Measurements from ENCODE around the gene COQ3.
"Not testable (repeated sequence)": the region's sequence is repeated elsewhere in the genome, so short reads cannot be mapped to it uniquely, and the experiment has no call there.

The COQ3 gene

GRCh38 chr6:99378636-99379035 lies 15.4 kb downstream of the COQ3 start:
- peak; percentile 9 for DNase-seq

GRCh38 chr6:99369533-99369932 lies 24.5 kb downstream of the COQ3 start:
- DNase-seq: no peak

- no peak for DNase-seq
Observed at GRCh38 chr6:99366852-99367251, 27.1 kb downstream of the COQ3 start.

DNA sequence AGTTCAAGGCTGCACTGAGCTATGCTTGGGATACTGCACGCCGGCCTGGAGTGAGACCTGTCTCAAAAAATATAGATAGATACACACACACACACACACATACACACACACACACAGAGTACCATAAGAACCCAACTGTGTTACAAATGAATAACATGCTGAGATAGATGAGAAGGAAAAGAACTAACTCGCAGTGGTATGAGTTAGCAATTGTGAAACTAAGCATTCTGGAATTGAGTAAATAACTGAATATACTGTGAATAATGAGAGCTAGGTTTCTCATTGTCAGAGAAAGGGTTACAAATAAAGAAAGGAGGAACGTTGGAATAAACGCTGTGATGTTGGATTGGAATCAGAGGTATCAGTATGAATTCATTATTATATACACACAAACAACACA lies 30.0 kb downstream of the COQ3 start:
- DNase-seq: no peak

DNA sequence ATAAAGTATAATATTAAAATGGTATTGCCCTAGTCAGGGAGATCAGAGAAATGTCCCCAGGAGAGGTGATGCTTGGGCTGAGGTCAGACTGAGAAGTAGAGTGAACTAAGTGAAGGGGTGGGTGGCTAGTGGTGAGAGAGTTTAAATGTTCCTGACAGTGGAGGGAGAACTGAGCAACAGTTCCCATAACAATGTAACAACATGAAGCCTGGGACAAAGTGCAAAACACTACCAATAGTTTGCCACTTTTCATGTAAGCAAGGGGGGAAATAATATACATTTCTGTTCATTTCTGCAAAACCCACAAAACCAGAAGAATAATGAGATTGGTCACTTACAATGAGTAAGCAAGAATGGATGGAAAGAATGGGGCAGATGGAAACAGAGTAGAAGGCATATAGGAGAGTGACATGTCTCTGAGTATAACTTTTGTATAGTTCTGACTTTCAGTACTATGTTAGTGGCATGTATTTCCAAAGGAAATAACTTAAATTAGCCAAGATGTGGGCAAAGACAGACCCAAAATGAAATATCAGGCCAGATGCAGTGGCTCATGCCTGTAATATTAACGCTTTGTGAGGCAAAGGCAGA lies 31.2 kb downstream of the COQ3 start:
- DNase-seq: no peak

GRCh38 chr6:99359800-99360199 lies 34.2 kb downstream of the COQ3 start:
- no peak for DNase-seq

DNA sequence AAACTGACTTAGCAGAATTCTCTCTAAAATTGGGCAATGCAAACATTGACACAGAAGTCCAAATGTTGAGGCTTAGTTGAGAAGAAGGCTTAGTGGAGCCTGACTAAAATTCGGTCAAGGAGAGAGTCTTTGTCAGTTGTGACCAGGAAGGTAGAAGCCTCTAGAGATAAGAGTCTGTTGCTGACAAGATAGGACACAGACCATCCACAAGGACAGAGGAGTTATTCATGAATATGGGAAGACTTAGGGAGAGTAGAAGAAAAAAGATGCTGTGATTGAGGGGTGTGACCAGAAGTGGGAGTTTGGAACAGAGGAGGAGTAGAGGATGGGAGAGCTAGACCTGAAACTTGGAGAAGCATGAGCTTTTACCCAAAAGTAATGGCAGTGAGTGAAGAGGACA lies 37.4 kb downstream of the COQ3 start:
- DNase-seq: no peak

DNA sequence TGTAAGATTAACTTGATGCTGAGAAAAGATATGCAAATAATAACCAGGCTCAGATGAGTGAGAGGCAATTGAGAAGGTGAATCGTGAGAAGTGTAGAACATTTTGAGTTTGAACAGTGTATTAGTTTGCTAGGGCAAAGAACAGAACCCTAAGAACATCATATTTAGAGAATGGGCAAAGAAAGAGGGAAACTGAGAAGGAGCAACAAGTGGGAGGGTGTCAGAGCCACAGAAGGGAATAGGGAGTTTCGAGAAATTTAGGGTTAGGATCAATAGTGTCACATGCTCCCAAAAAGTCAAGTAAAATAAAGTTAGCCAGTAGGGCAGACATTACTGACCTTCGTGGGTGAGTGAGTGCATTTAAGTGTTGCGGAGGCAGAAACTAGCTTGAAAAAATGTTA lies 39.0 kb downstream of the COQ3 start:
- DNase-seq: no peak

DNA sequence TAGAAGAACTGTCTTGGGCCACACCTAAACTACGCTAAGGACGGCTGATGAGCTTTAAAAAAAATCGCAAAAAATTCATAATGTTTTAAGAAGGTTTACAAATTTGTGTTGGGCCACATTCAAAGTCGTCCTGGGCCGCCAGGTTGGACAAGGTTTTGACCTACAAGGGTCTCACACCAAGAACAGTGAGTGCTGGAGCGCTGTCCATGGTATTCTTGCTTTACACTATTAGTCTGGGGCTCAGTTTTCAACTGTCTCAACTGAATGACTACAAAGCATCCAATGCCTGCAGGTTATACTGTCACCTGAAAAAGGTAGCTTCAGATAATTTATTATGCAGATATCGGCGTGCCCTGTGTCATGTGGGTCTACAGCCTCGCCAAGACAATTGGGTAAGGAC lies 40.9 kb downstream of the COQ3 start:
- DNase-seq: no peak

DNA sequence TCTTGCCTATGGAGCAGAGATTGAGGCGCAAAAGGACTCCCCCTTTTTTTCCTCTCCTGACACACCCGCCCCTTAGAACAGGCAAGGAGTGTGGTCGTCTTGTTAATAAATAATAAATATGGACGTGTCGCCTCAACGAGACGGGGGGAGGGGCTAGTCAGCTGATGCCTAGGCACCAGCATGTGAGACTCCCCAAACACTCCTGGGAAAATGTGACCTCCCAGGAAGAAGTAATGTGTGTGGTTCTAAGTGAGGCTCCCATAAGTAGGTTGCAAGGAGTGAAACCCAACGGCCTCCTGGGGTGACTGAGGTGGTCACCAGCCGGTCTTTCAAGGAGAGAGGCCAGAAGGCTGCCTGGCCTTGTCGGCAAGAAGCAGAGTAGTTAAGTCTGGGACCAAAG lies 43.4 kb downstream of the COQ3 start:
- DNase-seq: no peak

DNA sequence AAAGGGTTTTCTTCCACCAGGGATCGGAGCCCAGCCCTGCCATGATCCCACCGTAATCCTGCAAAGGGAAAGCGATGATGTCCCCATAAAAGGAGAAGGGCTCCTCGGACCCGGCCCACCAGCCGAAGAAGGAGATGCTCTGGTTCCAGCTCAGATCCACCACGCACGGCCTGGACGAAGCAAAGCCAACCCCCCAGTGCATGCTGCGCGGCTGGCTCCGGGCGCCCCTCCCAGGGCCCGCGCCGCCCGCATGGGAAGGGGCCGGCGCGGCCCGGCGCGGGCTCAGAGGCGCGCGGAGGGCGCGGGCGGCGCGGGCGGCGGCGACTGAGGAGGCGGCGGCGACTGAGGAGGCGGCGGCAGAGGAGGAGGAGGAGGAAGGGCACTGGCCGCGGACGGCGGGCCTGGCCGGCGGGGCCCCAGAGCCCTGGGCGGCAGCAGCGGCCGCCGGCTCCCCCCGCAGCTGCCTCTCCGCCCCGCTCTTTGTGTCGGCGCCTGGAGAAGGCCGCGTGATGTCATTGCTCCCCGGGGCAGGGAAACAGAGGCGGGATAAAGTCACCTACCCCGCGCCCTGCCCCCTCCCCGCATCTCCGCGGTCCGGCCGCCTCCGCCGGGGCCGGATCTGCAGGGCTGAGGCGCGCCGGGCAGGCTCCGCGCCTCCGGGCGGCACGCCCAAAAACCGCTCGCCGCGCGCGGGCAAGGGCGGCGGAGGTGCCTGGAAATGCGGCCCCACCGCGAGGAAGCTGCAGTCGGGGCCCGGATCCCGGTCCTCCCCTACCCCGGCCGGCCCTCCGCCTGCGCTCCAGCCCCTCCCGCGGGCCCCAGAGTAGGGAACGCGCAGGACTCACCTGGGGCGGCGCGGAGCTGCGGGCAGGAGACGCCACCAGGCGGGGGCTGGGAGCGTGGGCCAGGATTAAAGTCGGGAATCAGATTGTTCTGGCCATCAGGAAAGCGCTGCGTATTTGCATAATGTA lies 44.5 kb downstream of the COQ3 start, which contains the start of gene FAXC:
TSS of gene FAXC (minus strand) at position 504 of the 971 bp plus-strand sequence. CDS start at position 202, 302 bp downstream.
- DNase-seq: no peak

- DNase-seq: no peak
Observed at GRCh38 chr6:99348288-99349170, 45.5 kb downstream of the COQ3 start.

DNA sequence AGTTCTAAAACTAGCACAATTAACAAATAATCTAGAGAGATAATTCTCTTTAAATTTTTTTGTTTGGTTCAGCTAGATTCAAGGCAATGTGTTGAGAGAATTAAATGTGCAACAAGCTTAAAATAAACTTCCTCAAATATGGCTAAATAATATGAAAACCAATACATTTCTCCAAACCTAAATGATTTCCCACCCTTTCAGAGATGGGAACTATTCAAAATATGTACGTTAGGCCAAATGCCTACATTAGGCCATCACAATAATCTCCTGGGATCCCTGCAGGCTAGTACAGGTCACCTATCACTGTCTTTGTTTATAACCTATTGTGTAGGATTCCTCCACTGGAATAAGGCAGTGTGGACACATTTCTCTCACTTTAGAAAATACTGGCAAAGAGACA lies 46.2 kb downstream of the COQ3 start:
- no peak for DNase-seq

GRCh38 chr6:99346595-99346994 lies 47.4 kb downstream of the COQ3 start:
- DNase-seq: no peak

DNA sequence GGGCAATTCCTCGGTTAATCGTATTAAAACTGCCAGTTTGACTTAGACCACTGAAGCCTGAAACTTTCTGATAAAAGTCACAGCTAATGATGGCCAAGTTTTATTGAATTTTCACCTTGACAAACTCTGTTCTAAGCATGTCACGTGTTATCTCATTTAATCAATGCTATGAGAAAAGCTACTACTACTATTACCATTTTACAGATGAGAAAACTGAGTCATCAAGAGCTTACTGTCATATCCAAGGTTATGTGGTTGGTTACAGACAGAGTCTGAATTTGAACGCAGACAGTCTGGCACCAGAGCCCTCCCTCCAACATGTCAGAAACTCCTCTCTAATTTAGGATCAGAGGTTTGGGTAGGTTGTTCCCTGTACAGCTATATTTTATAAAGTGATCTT lies 48.8 kb downstream of the COQ3 start:
- no peak for DNase-seq

GRCh38 chr6:99344289-99344688 lies 49.7 kb downstream of the COQ3 start:
- DNase-seq: no peak

DNA sequence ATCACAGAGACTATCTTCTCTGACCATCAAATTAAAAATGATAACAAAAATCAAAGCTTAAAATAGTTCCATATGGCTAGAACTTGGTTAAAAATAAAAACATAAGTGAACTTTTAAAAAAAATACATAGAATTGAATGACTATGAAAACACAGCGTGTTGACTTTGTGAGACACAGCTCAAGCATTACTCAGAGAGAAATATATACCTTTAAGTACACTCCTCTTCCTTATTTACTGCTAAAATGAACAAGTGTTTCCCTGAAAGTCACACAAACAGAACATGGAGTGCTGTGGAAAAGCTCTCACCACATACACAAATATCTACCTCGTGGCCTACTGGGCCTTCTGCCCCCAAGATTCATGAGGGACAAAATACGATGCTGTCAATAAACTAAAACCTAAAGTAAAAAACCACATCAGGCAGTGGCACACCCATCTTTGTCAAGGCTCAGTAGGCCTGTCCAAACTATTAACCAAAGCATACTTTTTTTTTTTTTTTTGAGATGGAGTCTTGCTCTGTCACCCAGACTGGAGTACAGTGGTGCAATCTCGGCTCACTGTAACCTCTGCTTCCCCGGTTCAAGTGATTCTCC lies 52.0 kb downstream of the COQ3 start:
- DNase-seq: no peak

- no peak for DNase-seq
Observed at GRCh38 chr6:99338188-99338587, 55.8 kb downstream of the COQ3 start.

DNA sequence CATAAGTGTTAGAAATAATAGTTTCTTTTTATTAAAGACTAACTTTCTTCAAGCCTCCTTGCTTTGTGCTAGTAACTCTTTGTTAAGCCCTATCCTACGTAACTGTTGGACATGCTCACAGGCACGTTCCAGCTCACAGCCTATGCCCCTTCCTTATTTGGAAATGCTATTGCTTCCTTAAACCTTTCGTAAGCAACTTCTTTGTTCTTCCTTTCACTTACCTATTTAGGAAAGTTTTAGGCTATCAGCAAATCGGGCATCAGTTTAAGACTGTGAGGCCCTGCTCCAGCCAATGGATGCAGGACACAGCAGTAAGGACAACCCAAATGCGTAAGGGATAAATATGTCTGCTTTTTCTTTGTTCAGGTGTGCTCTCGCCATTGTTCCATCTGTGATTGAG lies 58.7 kb downstream of the COQ3 start:
- not testable (repeated sequence) for DNase-seq

DNA sequence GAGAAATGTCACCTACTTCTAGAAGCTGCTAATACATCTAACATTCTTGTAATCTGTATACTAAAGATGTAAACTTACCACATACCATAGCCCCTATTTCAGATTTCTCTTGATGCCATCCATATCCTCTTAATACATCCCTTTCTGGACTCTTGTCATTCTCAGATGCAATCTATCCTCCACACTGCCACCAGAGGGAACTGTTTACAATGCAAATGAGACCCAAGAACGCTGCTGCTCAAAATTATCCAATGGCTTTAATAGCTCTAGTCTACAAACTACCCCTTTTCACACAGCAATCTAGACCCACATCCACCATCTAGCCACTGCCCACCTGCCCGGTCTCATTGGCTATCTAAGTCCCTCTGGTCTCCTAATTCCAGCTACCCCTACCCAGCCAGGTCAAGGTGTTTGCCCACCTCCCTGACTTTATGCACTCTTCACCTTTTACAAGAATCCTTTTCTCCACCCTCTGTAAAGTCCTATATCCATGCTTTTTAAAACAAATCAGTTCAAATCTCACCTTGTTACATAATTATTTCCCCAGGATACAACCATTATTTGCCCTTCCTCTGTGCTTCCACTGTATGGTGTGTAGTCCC lies 59.4 kb downstream of the COQ3 start:
- DNase-seq: peak; percentile 5

GRCh38 chr6:99333068-99333467 lies 60.9 kb downstream of the COQ3 start:
- no peak for DNase-seq

DNA sequence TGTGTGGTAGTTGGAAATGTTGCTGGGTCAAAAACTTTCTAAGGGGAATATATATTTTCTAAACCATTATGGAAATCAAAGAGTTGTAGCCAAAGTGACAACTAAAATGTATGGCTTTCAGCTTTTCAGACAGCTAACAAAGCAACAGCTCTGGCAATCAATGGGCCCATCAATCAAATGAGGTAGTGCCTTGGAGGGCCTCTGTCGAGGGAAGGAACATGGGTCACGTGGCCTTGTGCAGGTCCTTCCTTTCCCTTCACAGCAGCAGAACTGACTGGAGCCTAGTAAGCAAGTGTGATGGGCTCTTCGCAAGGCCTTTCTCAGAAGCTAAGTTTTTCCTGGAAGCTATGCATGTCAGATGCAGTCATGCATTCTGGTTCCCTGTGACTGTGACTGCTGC lies 62.5 kb downstream of the COQ3 start:
- DNase-seq: no peak

- DNase-seq: no peak
Observed at GRCh38 chr6:99330159-99330558, 63.8 kb downstream of the COQ3 start.
